Esophagus (tissue), 2 donors: ENCODE measurements around the gene WDPCP. TPM values are rescaled to one million over a fixed set of nuclear protein-coding genes. Genes with fewer than 3 reads are reported as not detected.
"Not testable (repeated sequence)": the region's sequence is repeated elsewhere in the genome, so short reads cannot be mapped to it uniquely, and the experiment has no call there.

Experiments used
- H3K27ac ChIP-seq, 2 donors: one replicate each; pipeline ENCODE4 v1.5.1; 2013; ENCODE audit warnings: low read depth in 2 of 2, mild to moderate bottlenecking in 2 of 2, inconsistent platforms in 1 of 2, low read length in 1 of 2, moderate library complexity in 1 of 2
- H3K27me3 ChIP-seq, 2 donors: one replicate each; pipeline ENCODE4 v1.6.1; 2013; ENCODE audit warnings: low read length in 2 of 2, control low read depth in 1 of 2, mild to moderate bottlenecking in 1 of 2; ENCODE audit not compliant: insufficient read depth in 2 of 2, control insufficient read depth in 1 of 2
- H3K36me3 ChIP-seq, 2 donors: one replicate each; pipeline ENCODE4 v1.6.1; 2013; ENCODE audit warnings: low read length in 1 of 2; ENCODE audit not compliant: control insufficient read depth in 2 of 2, insufficient read depth in 2 of 2
- H3K4me1 ChIP-seq, 2 donors: one replicate each; pipeline ENCODE4 v1.6.1; 2013; ENCODE audit warnings: low read length in 1 of 2; ENCODE audit not compliant: control insufficient read depth in 2 of 2, insufficient read depth in 2 of 2
- H3K4me3 ChIP-seq, 2 donors: one replicate each; pipeline ENCODE4 v1.5.1; 2013; ENCODE audit warnings: low read length in 2 of 2, mild to moderate bottlenecking in 2 of 2, low read depth in 1 of 2, moderate library complexity in 1 of 2
- H3K9me3 ChIP-seq, 2 donors: one replicate each; pipeline ENCODE4 v1.6.1; 2013; ENCODE audit warnings: mild to moderate bottlenecking in 2 of 2, low read depth in 1 of 2, low read length in 1 of 2, moderate library complexity in 1 of 2; ENCODE audit not compliant: control insufficient read depth in 2 of 2, insufficient read depth in 1 of 2
- WGBS, 2 donors: extraction: QIAGEN DNeasy Blood & Tissue Kit; methylation state at CpG; one replicate each; pipeline ENCODE4 v1.1.7; 2013; 5-methylcytosine and 5-hydroxymethylcytosine counted together
- polyA plus RNA-seq, 2 donors: library from polyadenylated mRNA; stranded (reverse); fragments of 200-250 nt; gene quantifications; one replicate each; pipeline ENCODE4 v1.2.3, GENCODE V29; 2013
- donor health status: healthy with polysubstance abuse.
- donor health status: Bipolar disorder and iron deficiency.

Gene WDPCP
- polyA plus RNA-seq, 2 donors, result 0.81 to 0.94 TPM

GRCh38 chr2:63408530-63408929 is 179.7 kb downstream of the WDPCP start:
- no peak overlapping the region for H3K4me3 ChIP-seq
- WGBS, 2 donors, result 79% methylated on average over 5 of the region's 5 CpGs

GRCh38 chr2:63406641-63407040 is 181.6 kb downstream of the WDPCP start:
- Histone ChIP-seq H3K36me3 (no peaks in the 10 kb centered on the region), H3K27ac (no peak overlapping the region), H3K4me1 (no peaks in the 10 kb centered on the region), H3K9me3 (peaks cover 0 to 3% of the 10 kb centered on the region in 2 donors), H3K27me3 (no peaks in the 10 kb centered on the region), H3K4me3 (no peak overlapping the region)
- 88 to 90% methylated on average over 1 of the region's 1 CpG for WGBS, 2 donors

More at GRCh38 chr2:63408530-63408929, 179.7 kb downstream of the WDPCP start:
- Histone ChIP-seq H3K36me3 (no peaks in the 10 kb centered on the region), H3K9me3 (peaks cover 0 to 3% of the 10 kb centered on the region in 2 donors), H3K4me1 (no peaks in the 10 kb centered on the region), H3K27ac (no peak overlapping the region), H3K27me3 (no peaks in the 10 kb centered on the region)

DNA sequence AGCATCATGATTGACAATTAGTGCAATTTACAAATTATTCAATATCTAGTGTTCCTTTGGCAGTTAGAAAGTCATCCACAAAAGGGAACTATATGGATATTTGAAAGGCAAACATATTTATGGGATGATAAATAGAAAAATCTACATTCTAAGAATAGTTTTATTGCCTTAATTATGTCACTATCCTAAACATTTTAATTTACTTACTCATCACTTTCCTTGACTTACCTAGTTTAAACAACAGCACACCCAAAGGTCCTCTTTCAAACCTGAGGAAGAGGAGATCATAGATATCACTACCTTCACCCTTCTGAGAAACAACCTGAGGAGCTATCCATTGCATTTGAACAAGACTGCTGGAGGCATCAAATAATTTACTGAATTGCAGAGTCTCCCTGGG is 184.5 kb downstream of the WDPCP start:
- Histone ChIP-seq H3K9me3 (peaks cover 0 to 3% of the 10 kb centered on the region in 2 donors), H3K4me3 (no peak overlapping the region), H3K4me1 (no peaks in the 10 kb centered on the region), H3K36me3 (no peaks in the 10 kb centered on the region), H3K27ac (no peak overlapping the region), H3K27me3 (no peaks in the 10 kb centered on the region)

GRCh38 chr2:63402889-63403288 is 185.4 kb downstream of the WDPCP start:
- not testable (repeated sequence) for H3K27me3 ChIP-seq, H3K9me3 ChIP-seq, H3K36me3 ChIP-seq, H3K4me3 ChIP-seq, H3K4me1 ChIP-seq, H3K27ac ChIP-seq
- 85 to 90% methylated on average over 3 of the region's 3 CpGs for WGBS, 2 donors

DNA sequence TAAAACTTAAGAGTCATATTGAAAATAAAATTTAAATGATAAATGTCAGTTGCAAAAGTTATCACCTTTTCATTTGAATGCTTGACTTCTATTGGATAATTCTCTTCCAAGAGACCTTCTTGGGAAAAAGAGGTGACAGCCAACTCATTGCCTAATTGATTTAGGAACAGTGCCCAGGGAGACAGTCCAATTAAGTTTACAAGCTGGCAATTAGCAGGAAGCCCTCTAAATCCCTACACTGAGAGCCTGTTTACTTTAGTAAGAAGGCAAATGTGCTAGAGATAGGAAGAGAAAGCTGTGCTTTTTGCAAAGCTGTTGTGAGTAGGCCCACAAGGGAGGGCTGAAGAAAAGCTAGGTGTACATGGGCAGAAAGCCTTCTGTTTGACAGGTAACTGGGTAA is 189.1 kb downstream of the WDPCP start:
- Histone ChIP-seq H3K9me3 (no peaks in the 10 kb centered on the region), H3K36me3 (no peaks in the 10 kb centered on the region), H3K27me3 (no peaks in the 10 kb centered on the region), H3K4me1 (no peaks in the 10 kb centered on the region), H3K27ac (no peak overlapping the region), H3K4me3 (no peak overlapping the region)

GRCh38 chr2:63379451-63379850 is 208.8 kb downstream of the WDPCP start:
- WGBS, 2 donors, result 88 to 92% methylated on average over 4 of the region's 4 CpGs
- H3K36me3 ChIP-seq, result no peaks in the 10 kb centered on the region
- H3K27ac ChIP-seq, result no peak overlapping the region
- no peak overlapping the region for H3K4me3 ChIP-seq
- H3K4me1 ChIP-seq, result no peaks in the 10 kb centered on the region
- H3K9me3 ChIP-seq, result no peaks in the 10 kb centered on the region
- no peaks in the 10 kb centered on the region for H3K27me3 ChIP-seq

DNA sequence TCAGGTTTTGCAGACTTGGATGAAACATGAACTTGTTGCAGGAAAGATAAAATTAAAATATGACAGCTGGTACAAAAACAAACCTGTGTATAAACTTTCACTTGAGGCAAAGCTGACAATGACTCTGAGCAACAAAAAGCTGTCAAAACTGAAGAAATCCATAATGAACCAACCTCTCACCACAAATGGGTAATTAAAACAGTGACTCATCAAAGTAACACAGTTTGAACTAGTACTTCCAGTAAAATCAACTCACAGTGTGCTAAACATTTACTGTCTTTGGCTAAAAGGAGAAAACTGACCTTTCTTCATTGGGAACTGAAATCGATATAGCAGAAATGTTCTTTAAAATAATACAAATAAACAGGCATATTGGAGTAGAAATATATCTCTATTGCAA is 209.7 kb downstream of the WDPCP start:
- Histone ChIP-seq H3K4me3 (no peak overlapping the region), H3K27ac (no peak overlapping the region), H3K27me3 (no peaks in the 10 kb centered on the region), H3K4me1 (no peaks in the 10 kb centered on the region), H3K36me3 (no peaks in the 10 kb centered on the region), H3K9me3 (no peaks in the 10 kb centered on the region)
- WGBS, 2 donors, result 67 to 84% methylated on average over 1 of the region's 1 CpG

DNA sequence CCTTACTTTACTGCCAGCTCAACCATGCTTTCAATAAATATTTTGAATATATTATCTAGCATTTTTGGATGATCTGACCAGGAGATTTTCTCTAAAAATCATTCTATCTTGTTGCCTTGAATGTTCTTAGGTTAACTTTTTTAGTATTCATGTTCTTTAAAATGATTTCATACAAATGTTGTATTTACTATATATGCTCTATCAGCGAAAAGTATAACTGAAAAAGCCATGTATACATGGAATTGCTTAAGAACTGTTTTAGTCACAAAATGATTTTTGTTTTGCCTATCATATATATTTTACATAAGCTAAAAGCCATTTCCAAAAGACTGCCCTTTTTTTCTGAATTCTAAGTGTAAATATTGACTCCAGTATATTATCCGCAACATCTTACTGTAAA is 213.9 kb downstream of the WDPCP start:
- Histone ChIP-seq H3K27ac (no peak overlapping the region), H3K4me3 (no peak overlapping the region), H3K9me3 (no peaks in the 10 kb centered on the region), H3K4me1 (no peaks in the 10 kb centered on the region), H3K27me3 (no peaks in the 10 kb centered on the region), H3K36me3 (no peaks in the 10 kb centered on the region)
- 96 to 97% methylated on average over 2 of the region's 2 CpGs for WGBS, 2 donors

DNA sequence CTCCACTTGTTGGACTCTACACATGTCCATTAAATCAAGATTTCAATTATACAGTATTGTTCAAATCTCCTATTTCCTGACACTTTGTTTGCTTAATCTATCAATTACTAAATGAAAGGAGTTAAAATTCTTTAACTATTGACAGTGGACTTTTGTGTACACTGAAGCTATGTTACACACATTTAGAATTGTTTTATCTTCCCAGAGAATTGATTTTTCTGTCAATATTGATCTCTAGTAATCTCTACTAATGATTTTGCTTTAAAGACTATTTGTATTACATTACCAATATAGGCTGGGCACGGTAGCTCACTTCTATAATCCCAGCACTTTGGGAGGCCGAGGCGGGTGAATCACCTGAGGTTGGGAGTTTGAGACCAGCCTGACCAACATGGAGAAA is 215.7 kb downstream of the WDPCP start:
- no peak overlapping the region for H3K4me3 ChIP-seq

GRCh38 chr2:63369146-63369545 is 219.1 kb downstream of the WDPCP start:
- 100% methylated on average over 1 of the region's 1 CpG for WGBS, 2 donors
- H3K9me3 ChIP-seq, result no peaks in the 10 kb centered on the region

More for the DNA sequence above, 215.7 kb downstream of the WDPCP start:
- H3K27ac ChIP-seq, result no peak overlapping the region
- no peaks in the 10 kb centered on the region for H3K36me3 ChIP-seq
- H3K27me3 ChIP-seq, result no peaks in the 10 kb centered on the region
- WGBS, 2 donors, result 90 to 93% methylated on average over 3 of the region's 3 CpGs
- no peaks in the 10 kb centered on the region for H3K9me3 ChIP-seq
- H3K4me1 ChIP-seq, result no peaks in the 10 kb centered on the region

More at GRCh38 chr2:63369146-63369545, 219.1 kb downstream of the WDPCP start:
- H3K27ac ChIP-seq, result no peak overlapping the region
- no peaks in the 10 kb centered on the region for H3K36me3 ChIP-seq
- no peak overlapping the region for H3K4me3 ChIP-seq
- no peaks in the 10 kb centered on the region for H3K27me3 ChIP-seq
- H3K4me1 ChIP-seq, result no peaks in the 10 kb centered on the region
